Measurements from ENCODE around the gene TTYH2.
A peak's percentile ranks its signal among the peaks of the same experiment; 100 is the strongest.

Gene TTYH2

DNA sequence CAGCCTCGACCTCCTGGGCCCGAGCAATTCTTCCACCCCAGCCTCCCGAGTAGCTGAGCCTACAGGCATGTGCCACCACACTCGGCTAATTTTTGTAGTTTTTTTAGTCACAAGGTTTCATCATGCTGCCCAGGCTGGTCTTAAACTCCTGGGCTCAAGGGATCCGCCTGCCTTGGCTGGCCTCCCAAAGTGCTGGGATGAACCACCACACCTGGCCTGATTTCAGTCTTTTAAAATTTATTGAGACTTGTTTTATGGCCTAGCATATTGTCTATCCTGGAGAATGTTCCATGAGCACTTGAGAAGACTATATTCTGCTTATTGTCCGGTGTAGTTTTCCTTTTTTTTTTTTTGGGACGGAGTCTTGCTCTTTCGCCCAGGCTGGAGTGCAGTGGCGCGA is 79.1 kb downstream of the TTYH2 start:
- DNase-seq (ENCODE audit: low spot score), result no peak

DNA sequence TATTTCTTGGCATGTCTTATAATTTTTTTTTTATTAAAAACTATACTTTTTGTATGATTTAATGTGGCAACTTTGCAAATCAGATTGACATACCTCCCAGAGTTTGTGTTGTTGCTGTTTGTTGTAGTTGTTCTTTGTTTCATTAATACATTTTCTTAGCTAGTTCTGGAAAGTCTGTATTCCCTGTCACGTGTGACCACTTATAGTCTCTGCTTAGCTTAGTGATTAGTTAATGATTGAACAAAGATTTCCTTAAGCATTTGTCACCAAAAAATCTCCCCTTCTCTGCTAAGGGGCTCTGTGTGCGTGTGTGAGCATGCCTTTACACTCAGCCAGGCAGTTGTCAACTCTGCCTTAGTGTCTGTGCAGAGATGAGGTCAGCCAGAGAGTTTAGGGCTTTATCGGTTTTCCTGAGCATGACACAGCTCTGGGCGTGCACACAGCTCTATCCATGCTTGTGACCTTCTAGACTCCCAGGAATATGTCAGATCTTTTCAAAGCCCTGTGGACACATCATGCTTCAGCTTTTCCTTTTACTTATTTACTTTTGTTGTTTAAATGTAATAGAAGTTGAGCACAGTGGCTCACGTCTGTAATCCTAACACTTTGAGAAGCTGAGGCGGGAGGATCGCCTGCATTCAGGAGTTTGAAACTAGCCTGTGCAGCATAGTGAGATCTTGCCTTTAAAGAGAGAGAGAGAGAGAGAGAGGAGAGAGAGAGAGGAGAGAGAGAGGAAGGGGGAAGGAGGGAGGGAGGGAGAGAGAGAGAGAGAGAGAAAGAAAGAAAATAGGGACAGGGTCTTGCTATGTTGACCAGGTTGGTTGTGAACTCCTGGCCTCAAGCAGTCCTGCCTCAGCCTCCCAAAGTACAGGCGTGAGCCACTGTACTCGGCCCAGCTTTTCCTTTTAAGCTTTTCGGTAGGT is 82.5 kb downstream of the TTYH2 start:
- no peak for DNase-seq (ENCODE audit: low spot score)

DNA sequence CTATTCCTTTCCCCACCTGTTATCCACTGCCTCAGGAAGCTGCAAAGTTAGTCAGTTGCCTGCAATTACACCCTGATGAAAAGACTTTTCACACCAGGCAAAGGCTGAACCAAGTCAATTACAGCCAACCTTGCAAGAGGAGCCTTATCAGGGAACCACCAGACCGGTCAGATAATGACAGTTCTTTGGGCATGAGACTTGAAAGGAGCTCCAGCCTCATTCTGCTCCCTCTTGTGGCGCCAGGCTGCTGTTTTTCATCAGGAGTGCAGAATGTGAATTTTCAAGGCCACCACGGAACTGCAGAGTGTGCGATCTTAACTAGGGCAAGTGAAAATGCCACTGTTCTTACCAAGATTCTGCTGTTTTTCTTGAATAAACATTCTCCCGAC is 83.2 kb downstream of the TTYH2 start:
- DNase-seq (ENCODE audit: low spot score), result peak; percentile 91

DNA sequence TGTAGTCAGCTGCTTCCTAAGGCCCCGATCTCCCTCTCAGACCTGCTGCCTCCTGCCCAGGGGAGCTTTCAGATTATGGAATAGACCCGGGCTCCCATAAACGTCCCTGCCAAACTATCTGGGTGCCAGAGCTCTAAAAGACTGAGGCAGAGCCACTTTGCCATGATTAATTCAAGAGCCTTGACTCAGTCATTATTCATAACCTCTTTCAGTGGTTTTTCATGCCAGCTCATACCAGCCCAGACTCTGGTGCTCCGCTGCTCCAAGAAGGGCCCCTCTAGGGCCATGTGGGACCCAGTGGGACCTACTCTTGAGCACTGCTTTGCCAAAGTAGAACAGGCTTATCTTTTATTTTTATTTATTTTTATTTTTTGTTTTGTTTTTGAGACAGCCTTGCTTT is 84.6 kb downstream of the TTYH2 start:
- no peak for DNase-seq (ENCODE audit: low spot score)

DNA sequence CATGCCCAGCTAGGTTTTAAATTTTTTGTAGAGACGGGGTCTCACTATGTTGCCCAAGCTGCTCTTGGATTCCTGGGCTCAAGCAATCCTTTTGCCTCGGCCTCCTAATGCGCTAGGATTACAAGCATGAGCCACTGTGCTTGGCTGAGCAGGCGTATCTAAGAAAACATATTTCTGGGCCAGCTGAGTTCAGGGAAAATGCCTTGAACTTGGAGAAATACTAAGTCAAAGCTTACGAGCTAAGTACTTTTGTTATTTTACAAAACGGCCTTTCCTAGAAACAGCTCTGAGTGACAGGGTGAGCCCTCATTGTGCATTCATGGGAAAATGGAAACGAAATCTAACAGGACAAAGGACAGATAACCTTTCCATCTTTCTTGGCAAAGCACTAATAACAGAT is 85.4 kb downstream of the TTYH2 start:
- DNase-seq (ENCODE audit: low spot score), result no peak

DNA sequence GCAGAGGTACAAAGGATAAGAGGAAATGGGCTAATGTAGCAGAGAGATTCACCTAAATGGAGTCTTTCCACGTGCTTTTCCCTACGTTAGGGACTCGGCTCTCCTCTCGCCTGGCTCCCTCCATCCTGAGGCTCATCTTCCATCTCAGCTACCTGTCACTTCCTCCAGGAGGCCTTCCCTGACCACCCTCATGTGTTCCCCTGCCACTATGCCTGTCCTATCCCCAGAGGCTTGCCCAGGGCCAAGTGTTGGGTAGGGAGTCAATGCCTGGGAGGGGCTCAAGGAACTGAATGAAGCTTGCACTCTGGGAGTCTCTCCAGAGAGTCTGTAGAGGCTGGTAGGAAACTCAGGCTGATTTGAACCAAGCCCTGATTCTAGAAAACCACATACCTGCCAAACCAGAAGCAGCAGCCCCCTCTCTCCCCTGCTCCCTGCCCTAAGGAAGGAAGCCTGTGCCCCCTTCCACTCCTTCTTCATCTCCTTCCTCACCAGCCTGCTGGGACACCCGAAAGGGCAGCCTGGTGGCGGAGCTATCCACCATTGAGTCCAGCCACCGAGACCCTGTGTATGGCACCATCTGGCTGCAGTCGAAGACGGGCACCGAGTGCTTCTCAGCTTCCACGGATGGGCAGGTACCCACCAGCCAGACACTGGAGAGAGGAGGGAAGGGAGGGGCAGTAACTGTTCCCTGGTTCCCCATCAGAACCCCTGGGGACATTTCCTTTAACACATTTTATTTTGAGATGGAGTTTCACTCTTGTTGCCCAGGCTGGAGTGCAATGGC is 86.0 kb downstream of the TTYH2 start:
- no peak for DNase-seq (ENCODE audit: low spot score)

DNA sequence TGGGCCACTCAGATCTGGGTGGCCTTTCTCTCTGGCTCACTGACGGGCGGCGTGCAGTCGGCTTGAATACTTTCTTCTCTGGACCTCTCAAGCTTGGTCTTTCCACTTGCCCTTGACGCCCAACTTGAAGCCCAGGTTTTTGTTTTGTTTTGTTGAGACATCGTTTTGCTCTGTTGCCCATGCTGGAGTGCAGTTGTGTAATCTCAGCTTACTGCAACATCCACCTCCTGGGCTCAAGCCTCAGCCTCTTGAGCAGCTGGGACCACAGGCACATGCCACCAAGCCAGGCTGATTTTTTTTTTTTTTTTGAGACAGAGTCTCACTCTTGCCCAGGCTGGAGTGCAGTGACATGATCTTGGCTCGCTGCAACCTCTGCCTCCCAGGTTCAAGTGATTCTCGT is 89.9 kb downstream of the TTYH2 start:
- DNase-seq (ENCODE audit: low spot score), result no peak

DNA sequence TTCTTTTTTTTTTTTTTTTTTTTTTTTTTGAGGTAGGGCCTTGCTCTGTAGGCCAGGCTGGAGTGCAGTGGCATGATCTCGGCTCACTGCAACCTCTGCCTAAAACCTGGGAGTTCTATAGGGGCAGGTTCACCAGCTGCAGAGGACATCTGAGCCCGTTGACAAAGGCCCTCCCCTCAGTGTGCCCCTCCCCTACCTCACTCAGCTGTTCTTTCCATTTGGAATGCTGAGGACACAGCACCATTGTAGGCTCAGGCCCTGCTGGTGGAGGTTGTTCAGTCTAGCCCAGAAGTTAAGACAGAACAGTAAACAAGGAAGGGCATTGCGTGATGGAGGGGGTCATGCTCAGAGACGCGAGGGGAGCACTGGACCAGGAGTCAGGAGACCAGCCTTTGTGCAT is 90.8 kb downstream of the TTYH2 start:
- DNase-seq (ENCODE audit: low spot score), result no peak

DNA sequence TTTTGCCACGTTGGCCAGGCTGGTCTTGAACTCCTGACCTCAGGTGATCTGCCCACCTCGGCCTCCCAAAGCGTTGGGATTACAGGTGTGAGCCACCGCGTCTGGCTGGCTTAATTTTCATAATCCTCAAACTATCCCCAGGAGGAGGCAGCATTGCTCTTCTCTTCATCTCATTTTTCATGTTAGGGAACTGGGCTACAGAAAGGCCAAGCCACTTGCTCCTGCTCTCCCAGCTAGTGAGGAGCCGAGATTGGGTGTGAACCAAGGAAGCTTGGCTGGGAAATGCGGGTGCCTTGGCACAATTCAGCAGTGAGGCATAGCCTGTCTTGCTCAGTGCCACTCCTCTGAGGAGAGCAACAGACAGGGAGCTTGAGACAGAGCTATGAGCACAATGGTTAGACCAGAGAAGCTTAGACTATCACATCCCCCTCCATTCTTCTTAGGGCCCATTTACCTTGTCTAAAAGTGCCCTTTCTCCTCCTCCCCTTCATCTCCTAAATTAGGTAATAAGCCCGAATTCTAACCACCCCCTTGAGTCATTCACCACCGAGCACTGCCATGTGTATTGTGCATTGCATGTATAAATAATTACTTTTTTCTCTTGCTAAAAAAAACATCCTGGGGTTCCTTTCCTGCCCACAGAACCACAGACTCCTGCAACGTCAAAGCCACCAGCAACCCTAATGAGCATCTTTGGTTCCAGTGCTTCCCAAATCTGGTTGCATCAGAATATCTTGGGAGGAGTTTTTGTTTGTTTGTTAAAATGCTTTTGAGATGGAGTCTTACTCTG is 92.7 kb downstream of the TTYH2 start:
- DNase-seq (ENCODE audit: low spot score), result peak; percentile 63

DNA sequence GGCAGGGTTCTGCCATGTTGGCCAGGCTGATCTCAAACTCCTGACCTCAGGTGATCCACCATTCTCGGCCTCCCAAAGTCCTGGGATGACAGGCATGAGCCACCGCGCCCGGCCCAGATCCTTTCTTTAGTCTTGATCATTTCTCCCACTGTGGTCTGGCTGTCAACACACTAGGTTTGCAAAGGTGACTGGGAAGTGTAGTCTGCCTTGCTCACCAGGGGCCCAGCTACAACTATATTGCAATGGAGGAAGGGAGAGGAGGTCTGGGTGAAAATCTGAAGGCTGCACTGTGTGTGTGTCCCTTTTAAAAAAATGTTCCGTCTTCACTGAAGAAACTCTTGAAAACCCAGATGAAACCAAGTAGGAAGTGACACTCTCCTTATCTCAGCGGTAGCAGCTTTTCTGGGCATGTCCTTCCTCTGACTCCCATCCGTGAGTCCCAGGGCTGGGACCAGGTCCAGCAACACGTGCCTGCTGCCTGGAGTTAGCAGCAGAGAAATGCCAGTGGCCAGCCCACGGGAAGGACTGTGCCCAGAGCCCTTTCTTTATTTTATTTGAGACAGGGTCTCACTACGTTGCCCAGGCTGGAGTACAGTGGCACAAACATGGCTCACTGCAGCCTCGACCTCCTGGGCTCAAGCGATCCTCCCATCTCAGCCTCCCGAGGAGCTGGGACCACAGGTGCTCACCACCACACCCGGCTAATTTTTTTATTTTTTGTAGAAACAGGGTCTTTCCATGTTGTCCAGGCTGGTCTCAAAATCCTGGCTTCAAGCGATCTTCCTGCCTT is 94.8 kb downstream of the TTYH2 start:
- DNase-seq (ENCODE audit: low spot score), result no peak

DNA sequence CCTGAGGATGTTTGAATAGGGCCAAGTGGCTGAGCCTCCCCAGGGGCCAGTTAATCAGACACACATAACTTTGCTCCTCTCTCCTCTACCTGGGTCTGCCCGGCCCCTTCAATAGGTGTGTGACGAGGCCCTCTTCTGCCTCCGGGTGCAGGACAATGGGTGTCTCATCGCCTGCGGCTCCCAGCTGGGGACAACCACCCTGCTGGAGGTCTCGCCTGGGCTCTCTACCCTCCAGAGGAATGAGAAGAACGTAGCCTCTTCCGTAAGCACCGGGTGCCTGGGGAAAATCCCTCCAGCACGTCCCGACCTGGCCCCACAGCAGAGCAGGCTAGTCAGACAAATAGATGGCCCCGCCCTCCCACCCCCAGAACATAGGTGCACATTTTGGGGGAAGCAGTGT is 96.5 kb downstream of the TTYH2 start:
- DNase-seq (ENCODE audit: low spot score), result no peak
